Measurements from ENCODE around the gene C12orf56.
"Not testable (repeated sequence)": the region's sequence is repeated elsewhere in the genome, so short reads cannot be mapped to it uniquely, and the experiment has no call there.

The C12orf56 gene

GRCh38 chr12:64296301-64296700 lies 94.3 kb downstream of the C12orf56 start:
- DNase-seq, result no peak

- no peak for DNase-seq
Observed at GRCh38 chr12:64293654-64294364, 96.7 kb downstream of the C12orf56 start.

- not testable (repeated sequence) for DNase-seq
Observed at GRCh38 chr12:64293174-64293573, 97.4 kb downstream of the C12orf56 start.

DNA sequence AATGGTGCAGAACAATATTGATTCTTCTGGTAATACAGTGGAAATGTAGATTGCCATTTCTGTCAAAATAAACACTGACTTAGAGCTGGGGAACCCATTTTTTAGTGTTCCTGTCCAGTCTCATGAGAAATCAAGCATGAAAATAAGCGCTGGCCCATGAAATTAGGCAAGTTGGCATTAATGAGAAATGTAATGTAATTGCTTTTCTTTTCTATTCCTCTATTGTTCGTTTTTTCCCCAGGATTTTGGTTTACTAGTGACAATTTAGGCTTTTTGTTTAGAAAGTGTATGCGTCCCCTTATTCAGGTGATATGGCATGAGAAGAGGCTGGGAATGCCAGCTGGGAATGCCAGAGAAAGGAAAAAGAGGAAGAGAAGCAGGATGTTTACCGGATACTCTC lies 104.0 kb downstream of the C12orf56 start:
- no peak for DNase-seq

- no peak for DNase-seq
Observed at GRCh38 chr12:64284256-64284655, 106.3 kb downstream of the C12orf56 start.

DNA sequence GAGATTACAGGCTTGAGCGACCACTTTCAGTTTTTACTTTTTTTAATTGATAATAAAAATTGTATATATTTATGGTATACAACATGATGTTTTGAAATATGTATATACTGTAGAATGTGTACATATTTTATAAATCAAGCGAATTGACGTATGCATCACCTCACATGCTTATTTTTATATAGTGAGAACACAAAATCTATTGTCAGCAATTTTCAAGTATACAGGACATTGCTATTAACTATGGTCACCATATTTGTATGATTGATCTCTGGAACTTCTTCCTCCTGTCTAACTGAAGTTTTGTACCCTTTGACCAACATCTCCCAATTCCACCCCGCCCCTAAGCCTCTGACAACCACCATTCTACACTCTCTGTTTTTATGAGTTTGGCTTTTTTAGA lies 112.1 kb downstream of the C12orf56 start:
- no peak for DNase-seq

- DNase-seq, result no peak
Observed at GRCh38 chr12:64273527-64274403, 116.8 kb downstream of the C12orf56 start.

GRCh38 chr12:64270411-64270810 lies 120.1 kb downstream of the C12orf56 start:
- no peak for DNase-seq

- peak; percentile 37 for DNase-seq
Observed at GRCh38 chr12:64269161-64269560, 121.4 kb downstream of the C12orf56 start.

GRCh38 chr12:64268409-64268808 lies 122.1 kb downstream of the C12orf56 start:
- DNase-seq, result no peak

DNA sequence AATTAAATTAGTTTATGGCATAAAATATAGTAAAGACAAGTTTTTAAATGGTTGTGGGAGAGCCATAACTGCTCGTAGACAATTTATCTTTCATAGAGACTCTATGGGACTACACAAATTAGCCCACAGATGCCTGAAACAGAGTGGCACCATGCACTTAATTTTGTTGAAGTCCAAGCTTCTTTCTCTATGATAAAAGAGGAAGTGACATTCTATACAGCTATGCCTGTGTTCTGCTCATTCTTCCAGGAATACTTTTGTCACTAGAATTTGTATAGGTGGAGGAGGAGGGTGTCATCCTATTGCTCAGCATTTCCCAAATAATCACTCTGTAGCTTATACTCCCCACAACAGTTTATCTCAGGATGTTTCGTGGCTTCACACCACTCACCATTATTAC lies 124.7 kb downstream of the C12orf56 start:
- DNase-seq, result no peak

DNA sequence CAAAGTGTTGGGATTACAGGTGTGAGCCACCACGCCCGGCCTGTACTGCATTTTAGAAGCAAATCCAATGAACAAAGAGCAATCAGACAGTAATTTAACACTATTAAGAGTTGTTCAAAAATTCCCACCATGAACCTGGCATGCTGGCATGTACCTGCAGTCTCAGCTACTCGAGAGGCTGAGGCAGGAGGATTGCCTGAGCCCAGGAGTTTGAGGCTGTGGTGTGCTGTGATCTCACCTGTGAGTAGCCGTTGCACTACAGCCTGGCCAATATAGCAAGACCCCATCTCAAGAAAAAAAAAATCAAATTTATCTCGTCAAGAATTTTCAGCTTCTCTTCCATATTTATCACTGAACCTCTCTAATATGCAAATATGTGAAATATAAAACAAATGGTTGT lies 128.7 kb downstream of the C12orf56 start:
- no peak for DNase-seq

DNA sequence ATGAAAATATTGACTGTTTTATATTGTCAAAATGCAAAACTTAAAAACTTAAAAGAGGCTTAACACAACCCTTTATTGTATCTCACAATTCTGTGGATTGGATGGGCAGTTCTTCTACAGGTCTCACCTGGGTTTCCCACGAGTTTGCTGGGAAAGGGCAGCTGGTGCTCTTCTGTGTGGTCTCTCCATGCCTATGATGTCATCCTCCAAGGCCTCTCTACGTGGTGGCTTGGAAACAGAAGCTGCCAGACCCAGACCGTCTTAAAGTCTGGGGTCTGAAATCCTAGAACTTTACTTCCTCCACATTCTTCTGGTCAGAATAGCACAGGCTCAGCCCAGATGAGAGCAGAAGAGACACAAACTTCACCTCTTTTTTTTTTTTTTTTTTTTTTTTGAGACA lies 132.0 kb downstream of the C12orf56 start:
- no peak for DNase-seq

GRCh38 chr12:64256166-64256800 lies 134.3 kb downstream of the C12orf56 start:
- peak; percentile 82 for DNase-seq

DNA sequence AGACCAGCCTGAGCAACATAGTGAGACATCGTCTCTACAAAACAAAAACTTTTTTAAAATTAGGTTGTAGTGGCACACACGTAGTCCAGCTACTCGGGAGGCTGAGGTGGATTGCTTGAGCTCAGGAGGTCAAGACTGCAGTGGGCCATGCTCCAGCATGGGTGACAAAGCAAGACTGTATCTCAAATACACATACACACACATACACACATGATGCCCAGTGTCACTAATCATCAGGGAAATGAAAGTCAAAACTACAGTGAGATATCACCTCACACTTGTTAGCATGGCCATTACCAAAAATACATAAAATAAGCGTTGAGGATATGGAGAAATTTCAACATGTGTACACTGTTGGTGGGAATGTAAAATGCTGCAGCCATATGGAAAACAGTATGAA lies 135.3 kb downstream of the C12orf56 start:
- no peak for DNase-seq

DNA sequence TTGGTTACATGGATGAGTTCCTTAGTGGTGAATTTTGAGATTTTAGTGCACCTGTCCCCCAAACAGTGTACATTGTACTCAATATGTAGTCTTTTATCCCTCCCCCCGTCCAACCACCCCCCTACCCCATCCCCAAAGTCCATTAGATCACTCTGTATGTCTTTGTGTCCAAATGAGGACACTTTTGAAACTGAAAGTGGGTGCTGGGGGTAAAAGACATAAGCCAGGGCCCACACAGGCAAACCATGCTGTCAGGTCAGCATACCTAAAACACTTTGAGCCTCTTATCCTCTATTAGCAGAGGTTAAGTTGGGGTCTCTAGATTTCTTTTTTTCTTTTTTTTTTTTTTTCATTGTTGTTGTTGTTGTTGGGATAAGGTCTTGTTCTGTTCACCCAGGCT lies 137.2 kb downstream of the C12orf56 start:
- DNase-seq, result no peak

DNA sequence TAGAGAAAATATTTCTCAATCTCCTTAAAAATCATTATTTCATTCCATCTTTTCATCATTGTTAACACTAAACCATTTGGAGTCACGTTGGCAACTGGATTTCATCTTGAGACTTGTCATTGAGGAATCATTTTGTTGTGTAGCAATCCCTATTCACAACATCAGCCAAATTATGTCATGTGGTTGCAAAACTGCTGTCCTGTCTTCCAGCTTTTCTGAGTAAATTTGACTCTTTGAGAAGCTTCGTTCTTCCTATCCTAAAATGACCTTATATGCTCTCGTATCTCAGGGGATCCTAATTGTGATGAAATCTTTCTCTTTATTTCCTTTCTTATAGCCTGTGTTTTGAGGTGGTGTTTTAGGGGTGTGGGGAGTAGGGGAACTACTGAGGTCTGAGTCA lies 137.9 kb downstream of the C12orf56 start:
- DNase-seq, result no peak

- no peak for DNase-seq
Observed at GRCh38 chr12:64243809-64244208, 146.7 kb downstream of the C12orf56 start.

DNA sequence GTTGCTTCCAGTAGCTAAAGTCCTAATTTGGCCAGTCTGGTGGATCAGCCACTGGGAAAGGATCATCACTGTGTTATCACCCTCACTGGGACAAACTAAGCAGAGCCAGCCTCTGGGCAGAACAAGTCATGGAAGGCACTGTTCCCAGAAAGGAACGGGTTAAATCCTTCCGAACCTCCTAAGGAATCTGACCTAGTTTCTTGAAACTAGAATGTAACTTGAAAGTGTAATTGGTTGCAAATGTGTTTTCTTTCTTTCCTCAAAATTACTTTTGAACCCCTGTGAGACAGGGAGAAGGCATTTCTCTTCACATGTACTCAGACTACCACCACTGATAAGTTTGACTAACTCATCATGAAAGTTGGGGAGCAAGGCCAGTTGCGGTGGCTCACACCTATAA lies 149.8 kb downstream of the C12orf56 start:
- DNase-seq, result no peak

GRCh38 chr12:64237382-64237781 lies 153.2 kb downstream of the C12orf56 start:
- peak; percentile 33 for DNase-seq

- DNase-seq, result no peak
Observed at GRCh38 chr12:64236549-64236948, 154.0 kb downstream of the C12orf56 start.

DNA sequence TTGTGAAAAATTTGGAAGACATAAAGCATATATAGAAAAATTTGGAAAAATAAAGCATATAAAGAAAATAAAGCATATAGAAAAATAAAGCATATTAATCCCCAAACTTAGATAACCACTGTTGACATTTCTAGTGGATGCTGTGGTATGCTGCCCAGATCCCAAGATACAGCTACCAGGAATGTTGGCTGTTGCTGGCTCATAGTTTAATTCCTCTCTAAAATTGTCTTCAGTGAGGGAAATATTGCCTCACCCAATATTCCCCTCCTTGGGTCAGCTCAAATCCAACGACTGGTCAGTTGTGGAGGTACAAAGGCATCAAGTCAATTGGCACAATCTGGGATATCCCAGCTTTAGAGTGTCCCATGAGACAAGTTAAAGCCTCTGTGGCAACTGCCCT lies 158.4 kb downstream of the C12orf56 start:
- DNase-seq, result no peak

- no peak for DNase-seq
Observed at GRCh38 chr12:64229796-64230195, 160.8 kb downstream of the C12orf56 start.

GRCh38 chr12:64229240-64229639 lies 161.3 kb downstream of the C12orf56 start:
- no peak for DNase-seq

Data from NCI-H774 (cell line).